Astrocyte (in vitro differentiated cells and primary cell): ENCODE data around the gene C11orf54. TPM values are rescaled to one million over a fixed set of nuclear protein-coding genes. Genes with fewer than 3 reads are reported as not detected.
A peak's percentile ranks its signal among the peaks of the same experiment; 100 is the strongest.

Experiments used
- DNase-seq: peaks from one replicate; pipeline ENCODE4 v3.0.0-alpha.2; 2010; ENCODE audit warnings: low read depth
- FAIRE-seq: peaks from 2 replicates; lab custom pipeline; 2011; peaks lifted over from hg19 to GRCh38; lab: Jason Lieb, UNC
- H2AFZ ChIP-seq: 2 replicates; pipeline ENCODE4 v1.6.0; 2012; ENCODE audit warnings: low read depth, low read length, inconsistent platforms
- H3K27ac ChIP-seq: 2 replicates; pipeline ENCODE4 v1.5.1; 2011; ENCODE audit warnings: low read depth, low read length, inconsistent platforms
- H3K27me3 ChIP-seq: 2 replicates; pipeline ENCODE4 v1.6.0; 2011; ENCODE audit warnings: low read length, inconsistent platforms; ENCODE audit not compliant: insufficient read depth
- H3K36me3 ChIP-seq: 2 replicates; pipeline ENCODE4 v1.5.1; 2011; ENCODE audit warnings: low read length, inconsistent platforms; ENCODE audit not compliant: insufficient read depth
- H3K4me1 ChIP-seq: 2 replicates; pipeline ENCODE4 v1.5.1; 2011; ENCODE audit warnings: low read length, inconsistent platforms; ENCODE audit not compliant: insufficient read depth
- H3K4me2 ChIP-seq: 2 replicates; pipeline ENCODE4 v1.6.0; 2012; ENCODE audit warnings: low read length, inconsistent platforms
- H3K4me3 ChIP-seq: 2 replicates; pipeline ENCODE4 v1.5.1; 2011; ENCODE audit warnings: low read depth, mild to moderate bottlenecking, low read length, inconsistent platforms; ENCODE audit not compliant: insufficient read depth
- H3K79me2 ChIP-seq: 2 replicates; pipeline ENCODE4 v1.6.0; 2012; ENCODE audit warnings: mild to moderate bottlenecking, low read length, inconsistent platforms; ENCODE audit not compliant: insufficient read depth
- H3K9ac ChIP-seq: 2 replicates; pipeline ENCODE4 v1.6.0; 2012; ENCODE audit warnings: mild to moderate bottlenecking, low read length, inconsistent platforms
- H3K9me3 ChIP-seq: 2 replicates; pipeline ENCODE4 v1.5.1; 2012; ENCODE audit warnings: low read depth, mild to moderate bottlenecking, low read length, inconsistent platforms; ENCODE audit not compliant: insufficient read depth
- H4K20me1 ChIP-seq: 2 replicates; pipeline ENCODE4 v1.6.0; 2012; ENCODE audit warnings: low read length, inconsistent platforms; ENCODE audit not compliant: insufficient read depth
- H3K27ac Mint-ChIP-seq: one replicate; pipeline ENCODE4 v1.8.0; 2021; ENCODE audit warnings: mild to moderate bottlenecking, mixed read lengths; ENCODE audit not compliant: unreplicated experiment
- H3K27me3 Mint-ChIP-seq: one replicate; pipeline ENCODE4 v1.8.0; 2021; ENCODE audit warnings: low read depth, mixed read lengths; ENCODE audit not compliant: unreplicated experiment
- H3K36me3 Mint-ChIP-seq: one replicate; pipeline ENCODE4 v1.8.0; 2021; ENCODE audit warnings: low read depth, mixed read lengths; ENCODE audit not compliant: unreplicated experiment
- H3K4me1 Mint-ChIP-seq: one replicate; pipeline ENCODE4 v1.8.0; 2021; ENCODE audit warnings: low read depth, mixed read lengths; ENCODE audit not compliant: unreplicated experiment
- H3K4me3 Mint-ChIP-seq: one replicate; pipeline ENCODE4 v1.8.0; 2021; ENCODE audit warnings: mild to moderate bottlenecking, moderate library complexity, mixed read lengths; ENCODE audit not compliant: unreplicated experiment
- H3K9me3 Mint-ChIP-seq: one replicate; pipeline ENCODE4 v1.8.0; 2021; ENCODE audit warnings: mild to moderate bottlenecking, mixed read lengths; ENCODE audit not compliant: unreplicated experiment
- CTCF ChIP-seq: IDR thresholded peaks from 2 replicates; pipeline ENCODE4 v1.5.1; 2011; ENCODE audit warnings: low read depth, mild to moderate bottlenecking, inconsistent platforms, low read length, moderate library complexity; ENCODE audit not compliant: insufficient read depth
- EZH2 ChIP-seq: IDR thresholded peaks from 2 replicates; pipeline ENCODE4 v1.6.1; 2012; ENCODE audit warnings: mild to moderate bottlenecking, low read length, inconsistent platforms; ENCODE audit not compliant: insufficient read depth
- total RNA-seq: library from RNA; stranded (reverse); gene quantifications from 2 replicates; pipeline ENCODE4 v1.2.1, GENCODE V29; 2021

C11orf54 gene
- total RNA-seq, 1 donor from 2014 or later = 14.8 TPM

- Mint-ChIP-seq H3K4me1 (peaks cover 22% of the 10 kb centered on the region), H3K4me3 (peak overlapping the region; percentile 99), H3K27ac (no peak overlapping the region), H3K36me3 (peaks cover 10% of the 10 kb centered on the region), H3K9me3 (no peaks in the 10 kb centered on the region), H3K27me3 (no peaks in the 10 kb centered on the region)
- Histone ChIP-seq H2AFZ (peak overlapping the region; percentile 92), H3K4me1 (peaks cover 15% of the 10 kb centered on the region), H3K79me2 (peaks cover 43% of the 10 kb centered on the region), H3K27me3 (no peaks in the 10 kb centered on the region), H3K9me3 (no peaks in the 10 kb centered on the region), H3K9ac (peak overlapping the region; percentile 99), H3K27ac (no peak overlapping the region), H4K20me1 (peaks cover 32% of the 10 kb centered on the region), H3K4me3 (peak overlapping the region; percentile 98), H3K36me3 (no peaks in the 10 kb centered on the region), H3K4me2 (peak overlapping the region; percentile 89)
- FAIRE-seq (no peak), DNase-seq (no peak)
- TF ChIP-seq CTCF (no peak), EZH2 (no peak)
These were observed 41.9 kb downstream of the C11orf54 start for GRCh38 chr11:93783362-93783761.

- FAIRE-seq (no peak), DNase-seq (no peak)
- peaks cover 2% of the 10 kb centered on the region for H3K36me3 ChIP-seq
- peak overlapping the region; percentile 80 for H3K27ac Mint-ChIP-seq
- H3K27me3 Mint-ChIP-seq = no peaks in the 10 kb centered on the region
- peaks cover 47% of the 10 kb centered on the region for H3K79me2 ChIP-seq
- no peaks in the 10 kb centered on the region for H3K27me3 ChIP-seq
- H3K9me3 Mint-ChIP-seq = no peaks in the 10 kb centered on the region
- H3K4me3 Mint-ChIP-seq = peak overlapping the region; percentile 99
- peaks cover 11% of the 10 kb centered on the region for H3K36me3 Mint-ChIP-seq
- H3K4me2 ChIP-seq = peak overlapping the region; percentile 89
- peak overlapping the region; percentile 98 for H3K27ac ChIP-seq
- peak overlapping the region; percentile 92 for H2AFZ ChIP-seq
- H4K20me1 ChIP-seq = peaks cover 34% of the 10 kb centered on the region
- peaks cover 15% of the 10 kb centered on the region for H3K4me1 ChIP-seq
- TF ChIP-seq EZH2 (no peak), CTCF (no peak)
- peaks cover 22% of the 10 kb centered on the region for H3K4me1 Mint-ChIP-seq
- peak overlapping the region; percentile 99 for H3K9ac ChIP-seq
- no peaks in the 10 kb centered on the region for H3K9me3 ChIP-seq
- H3K4me3 ChIP-seq = peak overlapping the region; percentile 98
These were observed 42.3 kb downstream of the C11orf54 start for GRCh38 chr11:93783765-93784144.

GRCh38 chr11:93784145-93784934 is 42.9 kb downstream of the C11orf54 start, which contains the start of gene MED17:
TSS of gene MED17 (plus strand) at chr11:93784282. CDS start at chr11:93784514, 232 bp downstream.
- FAIRE-seq = peak; percentile 66

More at GRCh38 chr11:93784145-93784934, 42.9 kb downstream of the C11orf54 start, which contains the start of gene MED17:
- Mint-ChIP-seq H3K9me3 (no peaks in the 10 kb centered on the region), H3K27me3 (no peaks in the 10 kb centered on the region), H3K4me3 (peak within 1 kb of the TSS; percentile 99), H3K4me1 (peaks cover 22% of the 10 kb centered on the region), H3K36me3 (peaks cover 11% of the 10 kb centered on the region), H3K27ac (peak within 1 kb of the TSS; percentile 80)
- Histone ChIP-seq H4K20me1 (peaks cover 39% of the 10 kb centered on the region), H3K79me2 (peaks cover 53% of the 10 kb centered on the region), H3K4me1 (peaks cover 15% of the 10 kb centered on the region), H3K4me3 (peak within 1 kb of the TSS; percentile 98), H3K27ac (peak within 1 kb of the TSS; percentile 98), H3K27me3 (no peaks in the 10 kb centered on the region), H3K9me3 (no peaks in the 10 kb centered on the region), H3K4me2 (peak within 1 kb of the TSS; percentile 89), H3K9ac (peak within 1 kb of the TSS; percentile 99), H3K36me3 (peaks cover 6% of the 10 kb centered on the region), H2AFZ (peak within 1 kb of the TSS; percentile 92)
- TF ChIP-seq CTCF = peak; percentile 40
- TF ChIP-seq EZH2 = no peak
- DNase-seq = peak; percentile 85
